Measurements from ENCODE around the gene FARP1. TPM values are rescaled to one million over a fixed set of nuclear protein-coding genes. Genes with fewer than 3 reads are reported as not detected.

The FARP1 gene
- total RNA-seq, 1 donor from 2014 or later, result 110 TPM

DNA sequence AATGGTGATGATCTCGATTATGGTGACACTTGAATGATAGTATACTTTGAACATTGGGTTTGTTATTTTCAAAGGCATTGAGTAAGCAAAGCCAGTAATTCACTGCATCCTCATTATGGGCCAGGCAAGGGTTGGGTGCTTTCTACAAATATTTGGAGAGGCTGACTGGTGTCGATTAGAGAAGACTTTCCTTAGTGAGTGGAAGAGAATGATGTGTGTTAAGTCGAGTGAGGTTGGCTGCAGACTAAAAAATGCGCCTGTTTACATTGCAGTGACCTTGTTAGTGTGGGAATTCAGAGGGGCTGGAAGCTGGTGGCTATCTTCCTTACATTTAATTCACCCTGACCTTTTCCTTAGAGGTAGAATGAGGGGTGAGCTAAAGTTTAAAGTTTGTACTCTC is 56.6 kb downstream of the FARP1 start:
- DNase-seq (no peak), ATAC-seq (peak in 1 of 2 donors; percentile 40)
- Histone ChIP-seq H3K36me3 (no peaks in the 10 kb centered on the region), H3K4me1 (no peaks in the 10 kb centered on the region), H3K27me3 (ENCODE audit: low read depth) (no peaks in the 10 kb centered on the region), H3K27ac (no peak overlapping the region), H3K4me3 (no peak overlapping the region), H3K9me3 (no peaks in the 10 kb centered on the region)
- intact Hi-C loops (cut with DNase I), result no loop called here
- no peak for TF ChIP-seq CTCF (IDR thresholded peaks at IDR 0.05)

- H3K4me3 ChIP-seq, result no peak overlapping the region
- no peak overlapping the region for H3K27ac ChIP-seq
- no peak for DNase-seq
- no peaks in the 10 kb centered on the region for H3K27me3 ChIP-seq (ENCODE audit: low read depth)
- ATAC-seq, result no peak
- TF ChIP-seq CTCF (IDR thresholded peaks at IDR 0.05), result no peak
- intact Hi-C loops (cut with DNase I), result no loop called here
- no peaks in the 10 kb centered on the region for H3K4me1 ChIP-seq
- no peaks in the 10 kb centered on the region for H3K9me3 ChIP-seq
- no peaks in the 10 kb centered on the region for H3K36me3 ChIP-seq
These were observed 57.5 kb downstream of the FARP1 start for GRCh38 chr13:98200211-98200878.

DNA sequence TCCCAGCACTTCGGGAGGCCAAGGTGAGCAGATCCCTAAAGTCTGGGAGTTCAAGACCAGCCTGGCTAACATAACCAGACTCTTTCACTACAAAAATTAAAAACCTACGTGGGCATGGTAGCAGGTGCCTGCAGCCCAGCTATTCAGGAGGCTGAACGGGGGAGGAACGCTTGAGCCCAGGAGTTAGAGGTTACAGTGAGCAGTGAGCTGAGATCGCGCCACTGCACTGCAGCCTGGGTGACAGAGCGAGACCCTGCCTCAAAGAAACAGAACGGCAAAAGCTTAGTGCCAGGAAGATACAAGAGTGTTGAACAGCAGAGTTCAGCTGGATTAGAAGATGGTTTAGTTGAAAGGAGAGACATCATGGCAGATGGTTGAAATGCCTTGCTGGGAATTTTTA is 58.3 kb downstream of the FARP1 start:
- H3K9me3 ChIP-seq, result peaks cover 1% of the 10 kb centered on the region
- H3K27me3 ChIP-seq (ENCODE audit: low read depth), result no peaks in the 10 kb centered on the region
- no peak for ATAC-seq
- no peak overlapping the region for H3K27ac ChIP-seq
- no peak overlapping the region for H3K4me3 ChIP-seq
- intact Hi-C loops (cut with DNase I), result no loop called here
- no peaks in the 10 kb centered on the region for H3K36me3 ChIP-seq
- no peak for TF ChIP-seq CTCF (IDR thresholded peaks at IDR 0.05)
- no peaks in the 10 kb centered on the region for H3K4me1 ChIP-seq
- no peak for DNase-seq

- H3K4me1 ChIP-seq, result no peaks in the 10 kb centered on the region
- no peak overlapping the region for H3K4me3 ChIP-seq
- H3K36me3 ChIP-seq, result no peaks in the 10 kb centered on the region
- no peak overlapping the region for H3K27ac ChIP-seq
- intact Hi-C loops (cut with DNase I), result no loop called here
- peak in 1 of 2 donors; percentile 51 for ATAC-seq
- H3K9me3 ChIP-seq, result peaks cover 4% of the 10 kb centered on the region
- no peak for DNase-seq
- no peaks in the 10 kb centered on the region for H3K27me3 ChIP-seq (ENCODE audit: low read depth)
- no peak for TF ChIP-seq CTCF (IDR thresholded peaks at IDR 0.05)
These were observed 59.1 kb downstream of the FARP1 start for GRCh38 chr13:98201984-98202383.

GRCh38 chr13:98203646-98204326 is 60.9 kb downstream of the FARP1 start:
- H3K27me3 ChIP-seq (ENCODE audit: low read depth), result no peaks in the 10 kb centered on the region
- H3K36me3 ChIP-seq, result no peaks in the 10 kb centered on the region
- no peaks in the 10 kb centered on the region for H3K4me1 ChIP-seq
- no peak overlapping the region for H3K4me3 ChIP-seq
- no peak overlapping the region for H3K27ac ChIP-seq
- peaks cover 4% of the 10 kb centered on the region for H3K9me3 ChIP-seq
- DNase-seq (no peak), ATAC-seq (no peak)
- intact Hi-C loops (cut with DNase I), result no loop called here
- no peak for TF ChIP-seq CTCF (IDR thresholded peaks at IDR 0.05)

Data from lower lobe of right lung (tissue), 2 donors.